Measurements from ENCODE around the gene PRSS33. TPM values are rescaled to one million over a fixed set of nuclear protein-coding genes. Genes with fewer than 3 reads are reported as not detected.

The PRSS33 gene
- total and polyA plus RNA-seq, 8 donors, result 0.13 to 0.75 (median 0.25) TPM; not detected in 2

DNA sequence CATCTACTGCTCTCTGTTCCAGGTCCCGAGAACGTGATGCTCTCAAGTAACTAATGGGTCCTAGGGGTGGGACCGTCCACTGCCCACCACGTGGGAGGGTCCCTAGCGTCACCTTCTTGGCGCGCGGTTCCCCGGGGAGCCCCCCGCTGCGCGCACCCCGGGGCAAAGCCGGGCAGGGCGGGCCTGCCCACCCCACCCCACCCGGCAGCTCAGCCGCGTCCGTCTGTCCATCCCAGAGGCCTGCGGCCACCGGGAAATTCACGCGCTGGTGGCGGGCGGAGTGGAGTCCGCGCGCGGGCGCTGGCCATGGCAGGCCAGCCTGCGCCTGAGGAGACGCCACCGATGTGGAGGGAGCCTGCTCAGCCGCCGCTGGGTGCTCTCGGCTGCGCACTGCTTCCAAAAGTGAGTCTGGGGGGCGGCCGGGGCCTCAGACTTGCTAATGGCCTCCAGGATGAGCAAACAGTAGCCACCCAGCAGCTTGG is 11.4 kb upstream of the PRSS33 start:
- TF ChIP-seq, protein P1, sequence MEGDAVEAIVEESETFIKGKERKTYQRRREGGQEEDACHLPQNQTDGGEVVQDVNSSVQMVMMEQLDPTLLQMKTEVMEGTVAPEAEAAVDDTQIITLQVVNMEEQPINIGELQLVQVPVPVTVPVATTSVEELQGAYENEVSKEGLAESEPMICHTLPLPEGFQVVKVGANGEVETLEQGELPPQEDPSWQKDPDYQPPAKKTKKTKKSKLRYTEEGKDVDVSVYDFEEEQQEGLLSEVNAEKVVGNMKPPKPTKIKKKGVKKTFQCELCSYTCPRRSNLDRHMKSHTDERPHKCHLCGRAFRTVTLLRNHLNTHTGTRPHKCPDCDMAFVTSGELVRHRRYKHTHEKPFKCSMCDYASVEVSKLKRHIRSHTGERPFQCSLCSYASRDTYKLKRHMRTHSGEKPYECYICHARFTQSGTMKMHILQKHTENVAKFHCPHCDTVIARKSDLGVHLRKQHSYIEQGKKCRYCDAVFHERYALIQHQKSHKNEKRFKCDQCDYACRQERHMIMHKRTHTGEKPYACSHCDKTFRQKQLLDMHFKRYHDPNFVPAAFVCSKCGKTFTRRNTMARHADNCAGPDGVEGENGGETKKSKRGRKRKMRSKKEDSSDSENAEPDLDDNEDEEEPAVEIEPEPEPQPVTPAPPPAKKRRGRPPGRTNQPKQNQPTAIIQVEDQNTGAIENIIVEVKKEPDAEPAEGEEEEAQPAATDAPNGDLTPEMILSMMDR (IDR thresholded peaks at IDR 0.05), result no peak
- no peak for ATAC-seq
- no peaks in the 10 kb centered on the region for H3K36me3 ChIP-seq
- H3K27ac ChIP-seq, result no peak overlapping the region
- H3K27me3 ChIP-seq, result peaks cover 0 to 19% of the 10 kb centered on the region in 2 donors
- no peak overlapping the region for H3K4me3 ChIP-seq
- intact Hi-C loops (cut with DNase I), result no loop called here
- no peak for DNase-seq
- peaks cover 0 to 8% of the 10 kb centered on the region in 2 donors for H3K9me3 ChIP-seq
- H3K4me1 ChIP-seq, result peaks cover 0 to 3% of the 10 kb centered on the region in 2 donors

DNA sequence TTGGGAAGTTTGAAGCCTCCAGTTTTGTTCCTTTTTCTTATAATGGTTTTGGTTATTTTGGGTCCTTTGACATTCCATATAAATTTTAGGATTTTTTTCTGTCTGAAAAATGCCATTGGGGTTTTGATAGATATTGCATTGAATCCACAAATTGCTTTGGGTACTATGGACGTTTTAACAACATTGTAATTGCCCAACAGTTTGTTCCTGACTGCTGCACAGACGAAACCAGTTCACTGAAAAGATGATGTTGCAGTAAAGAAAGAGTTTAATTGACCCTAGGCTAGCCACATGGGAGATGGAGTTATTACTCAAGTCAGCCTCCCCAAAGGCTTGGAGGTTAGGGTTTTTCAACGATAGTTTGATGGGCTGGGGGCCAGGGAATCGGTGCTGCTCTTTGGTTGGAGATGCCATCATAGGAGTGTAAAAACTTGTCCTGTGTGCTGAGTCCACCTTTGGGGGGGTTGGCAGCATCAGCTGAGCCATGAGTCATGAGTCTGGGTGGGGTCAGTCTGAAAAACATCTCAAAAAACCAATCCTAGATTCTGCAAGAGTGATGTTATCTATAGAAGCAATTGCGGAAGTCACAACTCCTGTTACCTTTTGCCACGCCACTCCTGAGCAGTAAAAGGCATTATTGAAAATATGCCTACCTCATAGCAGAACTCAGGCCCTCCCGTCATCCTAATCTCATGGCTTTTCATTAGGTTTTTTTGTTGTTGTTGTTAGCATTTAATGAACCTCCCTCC is 8.2 kb upstream of the PRSS33 start:
- Histone ChIP-seq H3K27me3 (peaks cover 0 to 25% of the 10 kb centered on the region in 2 donors), H3K9me3 (no peaks in the 10 kb centered on the region), H3K4me1 (peaks cover 0 to 3% of the 10 kb centered on the region in 2 donors), H3K4me3 (no peak overlapping the region), H3K27ac (no peak overlapping the region), H3K36me3 (no peaks in the 10 kb centered on the region)
- intact Hi-C loops (cut with DNase I), result no loop called here
- TF ChIP-seq, protein P1 (IDR thresholded peaks at IDR 0.05), result no peak
- no peak for ATAC-seq
- DNase-seq, result no peak

- H3K4me3 ChIP-seq, result no peak overlapping the region
- H3K9me3 ChIP-seq, result no peaks in the 10 kb centered on the region
- intact Hi-C loops (cut with DNase I), result no loop called here
- peaks cover 0 to 3% of the 10 kb centered on the region in 2 donors for H3K4me1 ChIP-seq
- H3K27me3 ChIP-seq, result peaks cover 5 to 33% of the 10 kb centered on the region in 2 donors
- no peak for DNase-seq
- no peaks in the 10 kb centered on the region for H3K36me3 ChIP-seq
- H3K27ac ChIP-seq, result no peak overlapping the region
- no peak for ATAC-seq
- TF ChIP-seq, protein P1 (IDR thresholded peaks at IDR 0.05), result no peak
Measured at GRCh38 chr16:2792940-2793339, 5.6 kb upstream of the PRSS33 start.

DNA sequence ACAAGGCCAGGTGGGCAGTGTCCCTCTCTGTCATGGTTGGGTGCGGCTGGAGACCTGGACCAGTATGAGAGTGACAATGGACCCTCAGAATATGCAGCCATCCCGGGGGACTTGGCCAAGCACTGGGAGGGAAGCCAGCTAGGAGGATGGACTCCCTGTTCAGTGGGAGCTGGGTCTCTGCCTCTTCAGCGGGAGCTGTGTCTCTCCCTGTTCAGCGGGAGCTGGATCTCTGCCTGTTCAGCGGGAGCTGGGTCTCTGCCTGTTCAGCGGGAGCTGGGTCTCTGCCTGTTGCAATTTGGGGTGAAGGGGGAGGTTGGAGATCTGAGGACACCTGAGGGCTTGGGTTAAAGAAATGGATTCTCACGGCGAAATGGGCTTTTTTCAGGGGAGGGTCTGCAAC is 3.8 kb upstream of the PRSS33 start:
- TF ChIP-seq, protein P1 (IDR thresholded peaks at IDR 0.05), result no peak
- DNase-seq (no peak), ATAC-seq (no peak)
- Histone ChIP-seq H3K36me3 (no peaks in the 10 kb centered on the region), H3K27ac (no peak overlapping the region), H3K4me3 (no peak overlapping the region), H3K27me3 (peaks cover 9 to 45% of the 10 kb centered on the region in 2 donors), H3K4me1 (peaks cover 0 to 3% of the 10 kb centered on the region in 2 donors), H3K9me3 (no peaks in the 10 kb centered on the region)
- intact Hi-C loops (cut with DNase I), result no loop called here

DNA sequence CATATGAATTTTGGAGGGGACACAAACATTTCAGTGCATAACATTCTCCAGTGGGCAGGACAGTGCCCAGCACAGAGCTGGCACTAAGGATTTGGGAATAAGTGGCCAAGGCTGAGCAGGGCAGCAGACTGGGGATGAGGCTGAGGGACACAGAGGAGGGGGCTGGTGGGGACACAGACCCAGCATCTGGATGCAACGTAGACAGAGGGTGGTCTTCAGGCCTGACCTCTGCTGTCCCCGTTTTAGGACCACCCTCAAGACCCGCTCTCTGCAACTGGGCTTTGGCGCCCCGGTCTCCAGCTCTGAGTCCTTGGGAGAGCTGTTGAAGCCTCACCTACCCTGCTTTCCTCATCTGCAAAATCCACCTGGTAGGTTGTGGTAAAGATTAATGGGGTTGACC is 3.3 kb upstream of the PRSS33 start:
- H3K27me3 ChIP-seq, result peaks cover 15 to 50% of the 10 kb centered on the region in 2 donors
- H3K9me3 ChIP-seq, result no peaks in the 10 kb centered on the region
- H3K36me3 ChIP-seq, result no peaks in the 10 kb centered on the region
- intact Hi-C loops (cut with DNase I), result no loop called here
- H3K27ac ChIP-seq, result no peak overlapping the region
- TF ChIP-seq, protein P1 (IDR thresholded peaks at IDR 0.05), result no peak
- no peak overlapping the region for H3K4me3 ChIP-seq
- H3K4me1 ChIP-seq, result peaks cover 2 to 8% of the 10 kb centered on the region in 2 donors
- no peak for ATAC-seq
- DNase-seq, result no peak

All from left lung (tissue), 10 donors.